ELF-1 (cell line): ENCODE results near the gene CARD19.
"Not testable (repeated sequence)": the region's sequence is repeated elsewhere in the genome, so short reads cannot be mapped to it uniquely, and the experiment has no call there.

ENCODE experiments used
- DNase-seq: peaks from one replicate; pipeline ENCODE4 v3.0.0-alpha.2; 2016; ENCODE audit warnings: low read depth, low spot score

CARD19 gene

DNA sequence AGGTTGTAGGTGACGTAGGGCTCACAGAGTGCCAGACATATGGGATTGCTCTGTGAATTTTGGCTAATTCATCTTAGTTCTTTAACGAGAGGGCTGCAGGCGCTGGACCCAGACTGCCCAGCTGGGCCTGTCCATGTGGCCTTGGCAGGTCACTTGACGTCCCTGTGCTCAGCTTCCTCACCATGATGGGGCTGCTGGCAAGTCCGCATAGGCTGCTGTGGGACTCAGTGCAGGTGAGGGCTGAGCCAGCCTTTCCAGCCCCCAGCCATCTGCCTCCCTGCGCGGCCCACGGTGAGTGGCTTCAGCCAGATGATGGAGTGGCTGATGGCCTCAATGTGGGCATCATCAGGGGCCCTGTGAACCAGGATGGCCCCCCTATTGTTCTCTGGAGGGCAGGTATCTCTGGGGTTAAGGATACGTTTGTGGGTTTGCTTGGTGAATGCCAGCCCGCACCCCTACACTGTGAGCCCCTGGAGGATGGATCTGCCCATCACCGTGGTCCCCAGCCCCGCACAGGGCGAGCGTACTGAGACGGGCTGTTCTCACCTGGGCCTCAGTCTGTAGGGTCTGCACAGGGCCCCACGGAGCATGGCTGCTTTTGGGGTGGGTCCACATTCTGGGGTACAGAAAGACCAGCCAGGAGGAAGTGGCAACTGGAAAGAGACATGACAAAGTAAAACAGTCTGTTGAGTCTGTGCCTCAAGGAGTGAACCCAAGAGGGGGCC, 3.7 kb downstream of the CARD19 start:
- no peak for DNase-seq

DNA sequence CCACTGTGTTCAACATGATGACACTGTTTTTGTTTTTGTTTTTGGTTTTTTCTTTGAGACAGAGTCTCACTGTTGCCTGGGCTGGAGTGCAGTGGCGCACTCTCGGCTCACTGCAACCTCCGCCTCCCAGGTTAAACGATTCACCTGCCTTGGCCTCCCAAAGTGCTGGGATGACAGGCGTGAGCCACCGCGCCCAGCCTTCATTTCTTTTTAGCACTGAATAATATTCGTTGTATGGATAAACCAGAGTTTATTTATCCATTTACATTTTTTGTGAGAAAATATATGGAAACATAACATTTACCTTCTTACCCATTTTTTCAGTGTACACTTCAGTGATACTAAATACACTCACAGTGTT, 4.2 kb downstream of the CARD19 start:
- no peak for DNase-seq

DNA sequence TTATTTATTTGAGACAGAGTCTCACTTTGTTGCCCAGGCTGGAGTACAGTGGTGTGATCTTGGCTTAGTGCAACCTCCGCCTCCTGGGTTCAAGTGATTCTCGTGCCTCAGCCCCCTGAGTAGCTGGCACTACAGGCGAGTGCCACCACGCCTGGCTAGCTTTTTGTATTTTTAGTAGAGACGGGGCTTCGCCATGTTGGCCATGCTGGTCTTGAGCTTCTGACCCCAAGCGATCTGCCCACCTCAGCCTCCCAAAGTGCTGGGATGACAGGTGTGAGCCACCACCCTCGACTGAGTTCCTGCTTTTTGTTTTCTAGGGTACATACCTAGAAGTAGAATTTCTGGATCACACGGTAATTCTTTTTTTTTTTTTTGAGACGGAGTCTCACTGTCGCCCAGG, 5.1 kb downstream of the CARD19 start:
- DNase-seq: not testable (repeated sequence)

DNA sequence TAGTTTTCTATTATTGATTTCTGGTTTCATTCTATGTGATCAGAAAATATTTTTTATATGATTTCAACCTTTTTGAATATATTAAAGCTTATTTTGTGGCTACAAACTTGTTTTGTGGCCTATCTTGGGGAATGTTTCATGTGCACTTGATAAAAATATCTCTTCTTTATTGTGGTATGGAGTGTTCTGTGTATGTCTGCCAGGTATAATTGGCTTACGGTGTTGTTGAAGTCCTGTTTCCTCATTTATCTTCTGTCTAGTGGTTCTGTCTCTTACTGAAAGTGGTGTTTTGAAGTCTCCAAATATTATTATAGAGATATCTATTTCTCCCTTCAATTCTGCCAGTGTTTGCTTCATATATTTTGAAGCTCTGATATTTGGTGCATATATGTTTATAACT, 9.6 kb downstream of the CARD19 start:
- no peak for DNase-seq

DNA sequence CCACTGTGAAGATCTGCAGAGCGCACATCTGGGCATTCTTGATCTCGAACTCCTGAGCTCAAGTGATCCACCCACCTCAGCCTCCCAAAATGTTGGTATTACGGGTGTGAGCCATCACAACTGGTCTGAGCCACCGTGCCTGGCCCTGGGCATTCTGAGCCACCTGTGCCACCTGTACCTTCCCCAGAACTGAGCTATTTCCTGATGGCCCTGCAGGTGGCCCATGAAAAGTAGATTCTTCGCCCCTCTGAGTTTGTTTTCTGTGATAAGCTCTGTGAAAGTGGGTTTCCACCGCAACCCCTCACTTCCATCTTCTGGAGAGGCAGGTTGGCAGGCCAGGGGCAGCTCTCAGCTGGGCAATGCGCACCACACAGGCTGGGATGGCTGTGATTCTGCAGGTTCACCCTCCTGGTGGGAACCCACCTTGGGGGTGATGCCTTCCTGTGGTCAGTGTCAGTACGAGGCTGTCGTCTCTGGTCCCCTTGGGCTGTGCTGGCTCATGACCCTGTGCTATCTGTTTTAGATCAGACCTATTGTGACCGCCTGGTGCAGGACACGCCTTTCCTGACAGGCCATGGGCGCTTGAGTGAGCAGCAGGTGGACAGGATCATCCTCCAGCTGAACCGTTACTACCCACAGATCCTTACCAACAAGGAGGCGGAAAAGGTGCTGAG, 11.3 kb downstream of the CARD19 start:
- no peak for DNase-seq

DNA sequence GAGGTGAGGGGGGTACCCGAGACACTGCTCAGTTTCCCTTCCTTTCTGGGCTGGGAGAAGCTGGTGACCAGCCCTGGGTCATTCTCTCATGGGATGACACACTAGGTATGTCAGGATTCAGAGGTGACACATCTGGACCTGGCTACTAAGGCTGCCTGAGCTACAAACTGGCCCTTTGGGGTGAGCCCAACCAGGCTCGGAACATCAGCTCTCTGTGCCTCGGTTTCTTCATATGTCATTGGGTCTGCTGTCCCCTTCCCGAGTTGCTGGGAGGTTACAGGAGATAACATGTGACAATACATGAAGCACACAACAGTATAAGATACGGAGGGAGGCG, 11.8 kb downstream of the CARD19 start:
- DNase-seq: no peak

DNA sequence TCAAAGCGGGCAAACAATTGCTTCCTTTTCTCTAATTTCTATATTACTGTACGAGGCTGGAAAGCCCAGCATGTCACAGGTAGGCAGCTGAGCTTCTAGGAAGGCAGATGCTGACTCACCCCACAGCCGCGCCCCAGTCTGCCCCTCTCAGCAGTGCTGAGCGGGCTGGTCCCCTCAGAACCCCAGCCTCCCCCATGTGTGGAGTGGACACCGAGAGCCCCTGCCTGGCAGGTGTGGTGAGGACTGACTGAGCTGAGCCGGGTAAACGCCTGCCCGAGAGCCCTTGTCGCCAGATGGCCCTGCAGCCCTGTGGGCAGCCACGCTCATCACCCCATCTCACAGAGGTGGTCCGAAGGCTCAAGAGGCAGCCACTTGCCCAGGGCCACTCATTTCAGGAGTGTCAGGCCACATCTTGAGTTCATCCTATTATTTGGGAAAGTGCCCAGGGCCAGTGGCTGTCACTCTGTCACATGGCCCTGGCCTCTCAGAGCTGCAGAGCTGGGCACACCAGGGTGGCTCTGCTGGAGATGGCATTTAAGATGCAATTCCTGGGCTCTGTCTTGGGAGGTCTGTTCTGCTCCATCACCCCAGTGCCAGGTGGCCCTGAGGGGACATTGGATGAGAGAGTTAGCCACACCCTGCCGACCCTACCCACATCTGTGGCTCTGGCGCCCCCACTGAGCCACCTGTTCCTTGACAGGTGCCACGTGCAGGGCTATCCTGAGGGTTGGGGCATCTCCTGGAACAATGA, 12.4 kb downstream of the CARD19 start:
- DNase-seq: no peak

DNA sequence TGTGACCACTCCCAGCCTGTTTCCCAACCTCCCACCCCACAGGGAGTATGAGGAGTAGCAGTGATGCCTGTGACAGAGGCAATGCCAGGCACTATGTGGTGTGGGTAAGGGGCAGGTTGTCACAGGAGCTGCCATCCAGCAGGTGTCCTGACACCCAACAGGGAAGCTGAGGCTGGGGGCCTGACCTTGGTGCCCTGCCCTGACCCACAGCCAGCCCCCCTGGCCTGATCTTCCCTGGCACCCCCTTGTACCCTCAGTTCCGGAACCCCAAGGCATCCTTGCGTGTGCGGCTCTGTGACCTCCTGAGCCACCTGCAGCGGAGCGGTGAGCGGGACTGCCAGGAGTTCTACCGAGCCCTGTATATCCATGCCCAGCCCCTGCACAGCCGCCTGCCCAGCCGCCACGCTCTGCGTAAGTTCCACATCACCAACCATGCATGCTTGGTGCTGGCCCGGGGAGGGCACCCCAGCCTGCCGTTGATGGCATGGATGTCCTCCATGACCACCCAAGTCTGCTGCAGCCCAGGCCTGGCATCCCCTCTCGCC, 14.4 kb downstream of the CARD19 start:
- DNase-seq: no peak

DNA sequence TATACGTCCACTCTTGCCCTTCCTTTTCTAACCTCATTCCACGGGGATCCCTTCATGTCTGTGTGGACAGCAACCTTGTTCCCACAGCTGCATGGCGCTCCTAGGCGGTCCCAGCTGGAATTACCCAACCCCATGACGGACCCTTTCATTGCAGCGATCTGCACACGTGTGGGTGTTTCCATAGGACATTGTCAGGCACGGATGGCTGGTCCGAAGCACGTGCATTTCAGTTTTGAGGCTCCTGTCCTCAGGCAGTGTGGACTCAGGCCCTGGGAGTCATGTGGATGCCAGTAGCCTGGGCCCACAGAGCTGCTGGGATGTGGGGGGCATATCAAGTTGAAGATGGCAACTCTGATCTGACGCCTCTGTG, 15.0 kb downstream of the CARD19 start:
- DNase-seq: no peak

DNA sequence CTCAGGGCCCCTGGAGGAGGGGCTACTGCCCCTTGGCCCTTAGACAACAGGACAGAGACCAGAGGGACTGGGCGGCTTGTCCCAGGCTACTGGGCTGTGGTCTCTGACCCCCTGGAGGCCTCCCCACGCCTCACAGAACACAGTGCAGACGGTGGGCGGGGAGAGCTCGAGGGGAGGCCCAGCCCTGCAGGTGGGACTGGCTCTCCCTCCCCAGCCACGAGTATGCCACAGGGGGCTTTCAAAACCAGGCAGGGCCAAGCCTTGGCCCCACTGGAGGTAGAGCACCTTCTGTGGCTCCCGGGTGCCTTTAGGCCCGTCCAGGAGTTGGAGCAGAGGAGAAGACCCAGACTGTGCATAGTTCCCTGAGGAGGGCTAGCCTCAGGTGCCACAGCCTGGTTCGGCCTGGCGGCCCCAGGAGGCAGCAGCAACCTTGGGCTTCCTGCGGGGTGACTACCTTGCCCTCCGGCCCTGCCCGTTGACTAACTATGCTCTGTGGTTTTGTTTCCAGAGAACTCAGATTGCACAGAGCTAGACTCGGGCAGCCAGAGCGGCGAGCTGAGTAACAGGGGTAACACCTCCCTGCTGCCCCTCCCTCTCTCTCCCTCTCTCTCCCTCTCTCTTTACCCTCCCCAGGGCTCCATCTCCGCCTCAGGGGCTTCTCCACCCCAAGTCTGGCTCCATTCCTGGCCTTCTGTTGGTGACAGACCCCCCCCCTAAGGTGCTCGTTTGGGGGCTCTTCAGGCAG, 15.5 kb downstream of the CARD19 start:
- DNase-seq: no peak

DNA sequence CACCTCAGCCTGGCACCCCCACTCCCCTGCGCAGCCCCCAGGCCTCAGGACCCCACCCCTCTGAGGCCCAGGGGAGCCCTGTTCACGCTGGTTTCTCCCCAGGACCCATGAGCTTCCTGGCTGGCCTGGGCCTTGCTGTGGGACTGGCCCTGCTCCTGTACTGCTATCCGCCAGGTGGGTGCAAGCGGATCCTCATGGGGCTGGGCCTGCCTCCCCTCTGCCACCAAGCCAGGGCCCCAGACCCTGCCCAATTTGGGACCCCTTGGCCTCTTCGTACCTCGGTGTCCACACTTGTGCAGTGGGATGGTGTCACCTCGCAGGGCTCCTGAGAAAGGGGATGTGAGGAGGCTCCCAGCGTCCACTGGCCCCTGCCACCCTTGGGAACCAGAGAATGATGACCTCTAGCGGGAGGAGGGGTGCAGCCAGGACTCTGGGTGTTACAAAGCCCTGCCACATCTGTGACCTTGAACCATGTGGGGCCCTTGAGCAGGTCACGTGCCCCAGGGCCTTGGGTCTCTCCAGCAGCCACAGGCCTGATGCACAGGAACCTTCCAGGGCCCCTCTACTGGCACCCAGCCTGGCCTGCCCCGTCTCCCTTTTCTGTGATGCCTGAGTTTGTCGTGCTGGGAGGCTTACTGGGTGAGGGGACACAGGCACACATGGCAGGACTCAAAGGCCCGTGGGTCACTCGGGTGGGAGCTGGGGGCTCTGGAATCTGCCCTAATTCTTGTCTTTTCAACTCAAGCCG, 16.3 kb downstream of the CARD19 start:
- no peak for DNase-seq

DNA sequence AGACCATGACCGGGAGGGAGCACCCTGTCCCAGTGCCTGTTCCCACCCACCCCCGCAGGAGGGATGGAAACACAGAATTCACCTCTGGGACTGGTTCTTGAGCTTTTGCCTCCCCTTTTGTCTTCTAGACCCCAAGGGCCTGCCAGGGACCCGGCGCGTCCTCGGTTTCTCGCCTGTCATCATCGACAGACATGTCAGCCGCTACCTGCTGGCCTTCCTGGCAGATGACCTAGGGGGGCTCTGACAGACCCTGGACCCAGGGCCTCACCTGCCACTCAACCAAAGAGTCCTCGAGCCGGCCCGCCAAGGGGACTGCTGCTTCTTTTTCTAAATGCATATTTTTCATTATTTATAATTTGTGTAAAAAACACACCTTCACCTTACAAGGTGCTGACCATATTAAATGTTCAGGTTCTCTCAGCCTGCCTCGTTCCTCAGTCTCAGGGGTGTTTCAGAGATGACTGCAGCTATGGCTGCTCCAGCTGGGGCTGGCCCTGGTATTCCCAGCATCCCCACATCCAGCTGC, 16.9 kb downstream of the CARD19 start:
- DNase-seq: no peak

DNA sequence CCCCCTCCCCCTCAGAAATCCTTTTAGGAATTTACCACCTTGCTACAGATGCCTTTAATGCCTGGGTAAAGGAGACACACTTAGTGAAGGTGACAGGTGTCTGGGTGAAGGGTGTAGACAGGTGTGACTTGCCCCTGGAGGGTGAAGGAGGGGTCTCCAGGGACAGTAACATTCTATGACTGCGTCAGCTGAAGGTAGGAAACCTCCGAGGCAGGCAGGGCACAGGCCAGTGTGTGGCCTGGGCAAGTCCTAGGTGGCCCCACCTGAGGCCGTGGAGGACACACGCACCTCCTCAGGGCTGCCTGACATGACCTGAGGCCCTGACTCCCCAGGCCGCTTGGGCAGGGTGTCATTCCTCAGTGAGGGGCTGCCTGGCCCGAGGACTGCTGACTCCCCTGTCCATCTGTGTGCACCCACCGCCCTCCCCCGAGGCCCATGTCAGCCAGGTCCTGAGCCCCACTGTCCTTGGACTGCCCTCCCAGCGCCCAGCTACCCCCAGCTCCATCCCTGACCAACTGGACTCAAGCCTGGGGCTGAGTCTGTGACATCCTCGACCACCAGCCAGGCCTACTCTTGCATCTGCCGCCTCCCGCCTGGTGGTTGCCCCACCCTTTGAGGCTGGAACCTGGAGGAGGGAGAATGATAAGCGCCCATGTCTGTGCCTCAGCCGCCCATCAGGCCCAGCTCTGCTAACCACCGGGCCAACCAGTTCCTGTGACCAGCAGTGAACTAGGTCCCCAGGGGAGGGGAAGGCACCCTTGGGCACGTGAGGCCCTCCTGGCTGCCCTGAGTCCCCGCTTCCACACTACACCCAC, 18.4 kb downstream of the CARD19 start:
- DNase-seq: no peak

DNA sequence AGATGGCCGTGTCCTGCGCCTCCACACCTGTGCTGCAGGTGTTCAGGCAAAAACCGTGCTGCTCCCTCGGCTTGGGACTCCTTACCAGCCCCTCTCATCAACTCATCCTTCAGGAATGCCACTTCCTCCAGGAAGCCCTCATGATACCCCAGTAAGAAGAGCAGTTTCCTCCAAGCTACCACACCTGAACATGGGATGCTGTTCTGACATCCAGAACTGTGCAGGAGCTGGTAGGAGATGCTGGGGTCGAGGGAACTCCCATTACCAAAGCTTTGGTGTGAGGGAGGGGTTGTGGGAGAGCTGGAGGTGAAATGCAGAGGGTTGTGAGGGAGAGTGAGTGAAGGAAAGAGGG, 18.9 kb downstream of the CARD19 start:
- no peak for DNase-seq

DNA sequence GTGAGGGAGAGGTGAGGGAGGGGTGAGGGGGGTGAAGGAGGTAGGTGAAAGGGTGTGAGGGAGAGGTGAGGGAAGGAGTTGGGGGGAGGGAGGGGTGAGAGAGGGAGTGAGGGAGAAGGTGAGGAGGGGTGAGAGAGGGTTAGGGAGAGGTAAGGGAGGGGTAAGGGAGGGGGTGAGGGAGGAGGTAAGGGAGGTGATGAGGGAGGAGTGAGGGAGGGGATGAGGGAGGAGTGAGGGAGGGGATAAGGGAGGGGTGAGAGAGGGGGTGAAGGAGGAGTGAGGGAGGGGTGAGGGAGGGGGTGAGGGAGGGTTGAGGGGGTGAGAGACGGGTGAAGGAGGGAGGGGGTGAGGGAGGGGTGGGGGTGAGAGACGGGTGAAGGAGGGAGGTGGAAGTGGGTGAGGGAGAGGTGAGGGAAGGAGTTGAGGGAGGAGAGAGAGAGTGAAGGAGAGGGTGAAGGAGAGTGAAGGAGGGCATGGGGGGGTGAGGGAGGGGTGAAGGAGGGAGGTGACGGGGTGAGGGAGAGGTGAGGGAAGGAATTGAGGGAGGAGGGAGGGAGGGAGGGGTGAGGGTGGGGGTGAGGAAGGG, 19.6 kb downstream of the CARD19 start:
- DNase-seq: no peak

DNA sequence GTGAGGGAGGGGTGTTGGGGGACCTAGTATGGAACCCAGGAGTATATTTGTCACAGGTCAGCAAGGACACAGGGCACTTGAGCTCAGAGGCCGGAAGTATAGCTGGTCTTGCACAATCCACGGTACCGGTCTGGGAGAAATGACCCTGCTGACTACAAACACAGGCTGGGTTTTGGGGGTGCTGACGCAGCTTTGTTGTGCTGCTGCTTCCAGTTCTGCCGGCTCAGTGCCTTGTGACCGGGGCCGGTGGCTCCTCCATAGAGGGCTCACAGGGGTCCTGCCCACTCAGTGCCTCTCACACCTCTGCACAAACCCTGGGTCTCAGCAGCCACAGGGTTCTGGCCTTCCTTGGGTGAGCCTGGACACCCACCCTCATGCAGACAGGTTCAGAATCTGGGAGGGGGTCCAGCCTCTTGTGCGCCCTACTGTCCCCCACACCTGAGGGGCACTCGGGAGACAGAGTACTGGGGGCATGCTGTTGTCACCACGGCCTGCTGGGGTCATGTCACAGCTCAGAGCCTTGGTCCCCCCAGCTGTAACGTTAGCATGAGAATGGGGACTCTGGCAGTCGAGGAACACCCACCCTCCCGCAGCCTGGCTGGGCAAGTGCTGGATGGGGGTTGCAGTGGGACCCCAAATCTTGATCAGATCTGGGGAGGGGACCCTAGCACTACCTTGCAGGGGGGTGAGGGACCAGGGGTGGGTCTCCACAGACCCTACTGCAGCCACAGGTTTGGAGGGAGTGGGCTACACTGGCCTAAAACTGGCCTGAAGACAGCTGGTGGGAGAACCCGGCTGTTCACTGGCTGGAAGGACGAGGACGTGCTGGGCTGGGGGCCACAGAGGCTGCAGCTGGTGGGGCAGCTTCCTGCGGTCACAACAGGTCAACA, 20.3 kb downstream of the CARD19 start:
- no peak for DNase-seq

DNA sequence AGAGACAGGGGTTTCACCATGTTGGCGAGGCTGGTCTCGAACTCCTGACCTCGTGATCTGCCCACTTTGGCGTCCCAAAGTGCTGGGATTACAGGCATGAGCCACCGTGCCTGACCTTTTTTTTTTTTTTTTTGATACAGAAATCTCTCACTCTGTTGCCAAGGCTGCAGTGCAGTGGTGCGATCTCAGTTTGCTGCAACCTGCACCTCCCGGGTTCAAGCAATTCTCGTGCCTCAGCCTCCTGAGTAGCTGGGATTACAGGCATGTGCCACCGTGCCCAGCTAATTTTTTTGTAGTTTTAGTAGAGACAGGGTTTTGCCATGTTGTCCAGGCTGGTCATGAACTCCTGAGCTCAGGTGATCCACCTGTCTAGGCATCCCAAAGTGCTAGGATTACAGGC, 21.5 kb downstream of the CARD19 start:
- not testable (repeated sequence) for DNase-seq

DNA sequence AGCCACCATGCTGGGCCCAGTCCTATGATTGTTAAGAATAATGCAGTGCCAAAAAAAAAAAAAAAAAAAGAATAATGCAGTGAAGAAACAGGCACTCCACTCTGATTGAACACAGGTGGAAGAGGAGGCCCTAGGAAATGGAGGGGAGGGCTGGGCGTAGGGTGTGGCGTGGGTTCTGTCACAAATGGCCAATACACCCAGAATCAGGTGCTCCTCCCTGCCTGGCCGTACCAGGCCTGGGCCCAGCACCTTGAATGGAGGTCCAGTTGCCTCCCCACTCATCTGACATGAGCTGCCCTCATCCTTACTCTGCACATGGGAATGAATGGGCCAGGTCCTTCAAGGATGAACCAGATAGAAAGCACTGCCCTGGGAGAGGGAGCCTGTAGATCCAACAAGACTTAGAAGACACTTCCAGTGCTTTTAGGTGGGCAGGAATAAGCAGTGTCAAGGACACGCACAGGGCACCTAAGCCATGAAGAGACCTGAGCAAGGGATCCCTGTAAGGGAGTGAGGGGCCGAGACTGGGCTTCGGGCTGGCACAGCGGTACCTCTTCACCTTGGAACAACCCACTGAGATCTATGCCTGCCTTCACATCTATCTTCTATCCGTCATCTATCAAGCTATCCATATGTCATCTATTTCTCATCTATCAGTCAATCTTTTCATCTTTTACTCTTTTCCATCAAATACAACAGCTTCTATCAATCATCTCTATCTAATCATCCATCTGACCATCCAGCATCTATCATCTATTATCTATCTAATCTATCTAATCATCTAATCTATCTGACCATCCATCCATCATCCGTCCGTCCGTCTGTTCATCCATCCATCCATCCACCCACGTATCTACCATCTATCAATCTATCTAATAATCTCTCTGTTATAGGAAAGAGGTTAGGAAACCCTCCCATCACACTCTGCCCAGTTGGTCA, 22.2 kb downstream of the CARD19 start:
- DNase-seq: no peak
